Epithelial cell of esophagus (primary cell): Measurements from ENCODE around the gene KHDC4.

ENCODE experiments used
- DNase-seq: peaks from one replicate; pipeline ENCODE4 v3.0.0; 2010; ENCODE audit warnings: low read depth
- H3K4me3 ChIP-seq: 2 replicates; pipeline ENCODE4 v1.5.1; 2011; ENCODE audit warnings: mild to moderate bottlenecking, low read length, control low read depth
- CTCF ChIP-seq: IDR thresholded peaks from 2 replicates; pipeline ENCODE4 v1.5.1; 2011; ENCODE audit warnings: low read depth, mild to moderate bottlenecking, low read length, control low read depth, inconsistent platforms; ENCODE audit not compliant: insufficient read depth; ENCODE audit errors: missing control alignments

KHDC4 gene

GRCh38 chr1:155974208-155975115 is 40.2 kb upstream of the KHDC4 start:
- no peak for DNase-seq
- no peak overlapping the region for H3K4me3 ChIP-seq
- peak; percentile 11 for TF ChIP-seq CTCF

- no peak for TF ChIP-seq CTCF
- DNase-seq: no peak
- no peak overlapping the region for H3K4me3 ChIP-seq
Measured at GRCh38 chr1:155973723-155974122, 39.5 kb upstream of the KHDC4 start.

GRCh38 chr1:155971910-155972809 is 37.9 kb upstream of the KHDC4 start:
- no peak for DNase-seq
- H3K4me3 ChIP-seq: no peak overlapping the region
- TF ChIP-seq CTCF: no peak

- no peak for TF ChIP-seq CTCF
- DNase-seq: peak; percentile 41
- no peak overlapping the region for H3K4me3 ChIP-seq
Measured at GRCh38 chr1:155970531-155971167, 36.4 kb upstream of the KHDC4 start.

GRCh38 chr1:155969377-155969791 is 35.2 kb upstream of the KHDC4 start:
- no peak overlapping the region for H3K4me3 ChIP-seq
- TF ChIP-seq CTCF: no peak
- DNase-seq: no peak

GRCh38 chr1:155968670-155969069 is 34.5 kb upstream of the KHDC4 start:
- TF ChIP-seq CTCF: no peak
- H3K4me3 ChIP-seq: no peak overlapping the region
- DNase-seq: no peak
